ENCODE measurements around the gene SIDT1. TPM values are rescaled to one million over a fixed set of nuclear protein-coding genes. Genes with fewer than 3 reads are reported as not detected.

SIDT1 gene
- total RNA-seq, 2 donors from 2014 or later = 1.6 to 14.0 TPM

GRCh38 chr3:113606539-113607218, 74.3 kb downstream of the SIDT1 start:
- Histone ChIP-seq H3K27me3 (replicated peaks; ENCODE audit: insufficient read depth) (no peaks in the 10 kb centered on the region), H3K4me3 (no peak overlapping the region), H3K4me1 (ENCODE audit: control insufficient read depth in 1 of 2, low read depth in 2 of 2) (no peaks in the 10 kb centered on the region), H3K27ac (no peak overlapping the region), H3K9me3 (no peaks in the 10 kb centered on the region), H3K36me3 (no peaks in the 10 kb centered on the region)
- ATAC-seq (ENCODE audit: insufficient number of reproducible peaks, low FRiP score, low read depth) = no peak
- no peak for TF ChIP-seq CTCF (IDR thresholded peaks at IDR 0.05)
- no peak for DNase-seq (ENCODE audit: low spot score)

- no peaks in the 10 kb centered on the region for H3K36me3 ChIP-seq
- no peak for TF ChIP-seq CTCF (IDR thresholded peaks at IDR 0.05)
- no peaks in the 10 kb centered on the region for H3K4me1 ChIP-seq (ENCODE audit: control insufficient read depth in 1 of 2, low read depth in 2 of 2)
- H3K9me3 ChIP-seq = no peaks in the 10 kb centered on the region
- no peak overlapping the region for H3K4me3 ChIP-seq
- ATAC-seq (ENCODE audit: insufficient number of reproducible peaks, low FRiP score, low read depth) (no peak), DNase-seq (ENCODE audit: low spot score) (no peak)
- no peaks in the 10 kb centered on the region for H3K27me3 ChIP-seq (replicated peaks; ENCODE audit: insufficient read depth)
- no peak overlapping the region for H3K27ac ChIP-seq
Measured at GRCh38 chr3:113607219-113607596, 74.9 kb downstream of the SIDT1 start.

DNA sequence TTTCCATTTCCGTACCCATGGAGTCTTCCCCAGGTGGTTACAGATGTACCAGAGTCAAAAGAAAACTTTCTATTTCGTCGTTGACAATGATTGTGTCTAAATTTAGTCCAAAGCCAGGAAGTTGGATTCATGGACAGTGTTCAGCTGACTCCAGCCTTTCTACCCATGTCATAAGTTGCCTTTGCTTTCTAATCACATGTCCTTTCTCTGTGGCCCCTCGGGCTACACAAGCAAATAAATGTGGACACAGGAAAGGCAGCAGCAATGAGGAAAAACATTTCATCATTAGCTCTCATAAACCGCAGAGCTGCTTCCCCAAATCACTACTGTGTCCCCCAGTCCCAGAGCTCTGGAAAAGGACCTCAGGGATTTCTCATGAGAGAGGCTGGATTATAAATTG, 82.0 kb downstream of the SIDT1 start:
- Histone ChIP-seq H3K4me1 (ENCODE audit: control insufficient read depth in 1 of 2, low read depth in 2 of 2) (peaks cover 0 to 4% of the 10 kb centered on the region in 2 donors), H3K27me3 (replicated peaks; ENCODE audit: insufficient read depth) (no peaks in the 10 kb centered on the region), H3K4me3 (no peak overlapping the region), H3K27ac (no peak overlapping the region), H3K36me3 (no peaks in the 10 kb centered on the region), H3K9me3 (no peaks in the 10 kb centered on the region)
- no peak for TF ChIP-seq CTCF (IDR thresholded peaks at IDR 0.05)
- no peak for DNase-seq (ENCODE audit: low spot score)
- ATAC-seq (ENCODE audit: insufficient number of reproducible peaks, low FRiP score, low read depth) = no peak

GRCh38 chr3:113615976-113616375, 83.6 kb downstream of the SIDT1 start:
- Histone ChIP-seq H3K27me3 (replicated peaks; ENCODE audit: insufficient read depth) (no peaks in the 10 kb centered on the region), H3K27ac (no peak overlapping the region), H3K4me3 (no peak overlapping the region), H3K9me3 (no peaks in the 10 kb centered on the region), H3K4me1 (ENCODE audit: control insufficient read depth in 1 of 2, low read depth in 2 of 2) (peaks cover 0 to 4% of the 10 kb centered on the region in 2 donors), H3K36me3 (no peaks in the 10 kb centered on the region)
- ATAC-seq (ENCODE audit: insufficient number of reproducible peaks, low FRiP score, low read depth) (no peak), DNase-seq (ENCODE audit: low spot score) (no peak)
- no peak for TF ChIP-seq CTCF (IDR thresholded peaks at IDR 0.05)

DNA sequence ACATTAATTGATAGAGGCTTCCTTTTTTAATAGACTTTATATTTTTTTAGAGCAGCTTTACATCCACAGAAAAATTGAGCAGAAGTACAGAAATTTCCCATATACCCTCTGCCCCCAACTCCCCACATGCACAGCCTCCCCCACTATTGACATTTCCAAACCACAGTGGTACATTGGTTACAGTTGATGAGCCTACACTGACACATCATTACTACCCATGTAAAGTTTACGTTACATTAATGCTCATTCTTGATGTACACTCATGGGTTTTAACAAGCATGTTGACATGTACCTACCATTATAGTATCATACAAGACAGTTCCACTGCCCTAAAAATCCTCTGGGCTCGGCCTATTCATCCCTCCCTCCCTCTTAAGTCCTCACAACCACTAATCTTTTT, 85.4 kb downstream of the SIDT1 start:
- DNase-seq (ENCODE audit: low spot score) = no peak
- no peak for TF ChIP-seq CTCF (IDR thresholded peaks at IDR 0.05)

More for the DNA sequence above, 85.4 kb downstream of the SIDT1 start:
- Histone ChIP-seq H3K4me3 (no peak overlapping the region), H3K27ac (no peak overlapping the region), H3K36me3 (no peaks in the 10 kb centered on the region), H3K4me1 (ENCODE audit: control insufficient read depth in 1 of 2, low read depth in 2 of 2) (peaks cover 0 to 4% of the 10 kb centered on the region in 2 donors), H3K27me3 (replicated peaks; ENCODE audit: insufficient read depth) (no peaks in the 10 kb centered on the region), H3K9me3 (no peaks in the 10 kb centered on the region)
- no peak for ATAC-seq (ENCODE audit: insufficient number of reproducible peaks, low FRiP score, low read depth)
